MCF 10A (cell line): ENCODE measurements around the gene MAP2K4. TPM values are rescaled to one million over a fixed set of nuclear protein-coding genes. Genes with fewer than 3 reads are reported as not detected.
A peak's percentile ranks its signal among the peaks of the same experiment; 100 is the strongest.

Experiments used
- BruUV-seq: library from RNA; stranded (reverse); fragments of 400-500 nt; replicated peaks from 2 replicates; lab custom pipeline; 2021; lab: Mats Ljungman, UMichigan
- CTCF ChIA-PET: fragments of 300-600 bp; sonication (Branson Sonifier 250); formaldehyde crosslinking; extraction: SDS; loops from one replicate; lab custom pipeline; 2021; ENCODE audit warnings: antibody characterized with exemption, inconsistent platforms; lab: Yijun Ruan, JAX
- POLR2A ChIA-PET: fragments of 300-600, 350-650 bp; sonication (Branson Sonifier 250); formaldehyde crosslinking; extraction: SDS; loops from one replicate; lab custom pipeline; 2020; ENCODE audit warnings: antibody characterized with exemption, inconsistent platforms; lab: Yijun Ruan, JAX
- DNase-seq: peaks from one replicate; pipeline ENCODE4 v3.0.0-alpha.2; 2018; ENCODE audit not compliant: unreplicated experiment
- H3K27ac Mint-ChIP-seq: one replicate; pipeline ENCODE4 v1.8.0; 2022; ENCODE audit warnings: mild to moderate bottlenecking, low read depth, mixed read lengths; ENCODE audit not compliant: unreplicated experiment
- H3K27me3 Mint-ChIP-seq: one replicate; pipeline ENCODE4 v1.8.0; 2022; ENCODE audit warnings: mixed read lengths; ENCODE audit not compliant: insufficient read depth, unreplicated experiment
- H3K36me3 Mint-ChIP-seq: one replicate; pipeline ENCODE4 v1.8.0; 2022; ENCODE audit warnings: mild to moderate bottlenecking, moderate library complexity, mixed read lengths; ENCODE audit not compliant: insufficient read depth, unreplicated experiment
- H3K4me1 Mint-ChIP-seq: one replicate; pipeline ENCODE4 v1.8.0; 2022; ENCODE audit warnings: mixed read lengths; ENCODE audit not compliant: insufficient read depth, unreplicated experiment
- H3K4me3 Mint-ChIP-seq: one replicate; pipeline ENCODE4 v1.8.0; 2022; ENCODE audit warnings: mild to moderate bottlenecking, moderate library complexity, mixed read lengths; ENCODE audit not compliant: unreplicated experiment
- H3K9me3 Mint-ChIP-seq: one replicate; pipeline ENCODE4 v1.8.0; 2022; ENCODE audit warnings: mixed read lengths; ENCODE audit not compliant: unreplicated experiment
- intact Hi-C: fragments of 100-400 bp; cut with micrococcal nuclease; formaldehyde crosslinking; loops from 2 replicates; pipeline ENCODE4 v1.14.1; 2022
- total RNA-seq: library from RNA; stranded (reverse); gene quantifications from 2 replicates; pipeline ENCODE4 v1.2.3, GENCODE V29; 2022
- TF ChIP-seq, protein P1 (sequence below): fragments of 200-600 bp; IDR thresholded peaks from one replicate; pipeline ENCODE4 v1.8.0; 2022; ENCODE audit warnings: antibody characterized with exemption, mild to moderate bottlenecking; ENCODE audit not compliant: unreplicated experiment

The MAP2K4 gene
- total RNA-seq, 1 experiment from 2014 or later, result 29.2 TPM

DNA sequence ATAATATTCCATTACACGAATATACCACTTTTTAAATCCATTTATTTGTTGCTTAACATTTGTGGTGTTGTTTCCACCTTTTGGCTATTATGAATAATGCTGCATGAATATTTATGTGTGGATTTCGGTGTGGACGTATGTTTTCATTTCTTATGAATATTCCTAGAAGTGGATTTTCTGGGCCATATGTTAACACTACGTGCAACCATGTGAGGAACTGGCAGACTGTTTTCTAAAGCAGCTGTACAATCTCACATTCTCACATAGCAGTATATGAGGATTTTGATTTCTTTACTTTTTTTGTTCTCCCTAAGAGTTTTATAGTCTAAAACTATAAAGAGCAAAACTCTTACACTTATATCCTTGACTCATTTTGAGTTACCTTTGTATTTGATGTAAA, 143.4 kb downstream of the MAP2K4 start:
- peaks cover 12% of the 10 kb centered on the region for H3K9me3 Mint-ChIP-seq
- H3K36me3 Mint-ChIP-seq, result peaks cover 4% of the 10 kb centered on the region
- no peaks in the 10 kb centered on the region for H3K4me1 Mint-ChIP-seq
- POLR2A ChIA-PET, result no interaction called here
- BruUV-seq, result no TSS peak
- H3K27ac Mint-ChIP-seq, result no peak overlapping the region
- intact Hi-C loops, result no loop called here
- no peak overlapping the region for H3K4me3 Mint-ChIP-seq
- TF ChIP-seq, protein P1, sequence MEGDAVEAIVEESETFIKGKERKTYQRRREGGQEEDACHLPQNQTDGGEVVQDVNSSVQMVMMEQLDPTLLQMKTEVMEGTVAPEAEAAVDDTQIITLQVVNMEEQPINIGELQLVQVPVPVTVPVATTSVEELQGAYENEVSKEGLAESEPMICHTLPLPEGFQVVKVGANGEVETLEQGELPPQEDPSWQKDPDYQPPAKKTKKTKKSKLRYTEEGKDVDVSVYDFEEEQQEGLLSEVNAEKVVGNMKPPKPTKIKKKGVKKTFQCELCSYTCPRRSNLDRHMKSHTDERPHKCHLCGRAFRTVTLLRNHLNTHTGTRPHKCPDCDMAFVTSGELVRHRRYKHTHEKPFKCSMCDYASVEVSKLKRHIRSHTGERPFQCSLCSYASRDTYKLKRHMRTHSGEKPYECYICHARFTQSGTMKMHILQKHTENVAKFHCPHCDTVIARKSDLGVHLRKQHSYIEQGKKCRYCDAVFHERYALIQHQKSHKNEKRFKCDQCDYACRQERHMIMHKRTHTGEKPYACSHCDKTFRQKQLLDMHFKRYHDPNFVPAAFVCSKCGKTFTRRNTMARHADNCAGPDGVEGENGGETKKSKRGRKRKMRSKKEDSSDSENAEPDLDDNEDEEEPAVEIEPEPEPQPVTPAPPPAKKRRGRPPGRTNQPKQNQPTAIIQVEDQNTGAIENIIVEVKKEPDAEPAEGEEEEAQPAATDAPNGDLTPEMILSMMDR, result no peak
- no peaks in the 10 kb centered on the region for H3K27me3 Mint-ChIP-seq
- no peak for DNase-seq
- CTCF ChIA-PET, result interaction anchor here (1.0 kb wide), 1 partner anchor 17 kb away, joined by 4 read pairs; no protein-coding TSS in a partner anchor

DNA sequence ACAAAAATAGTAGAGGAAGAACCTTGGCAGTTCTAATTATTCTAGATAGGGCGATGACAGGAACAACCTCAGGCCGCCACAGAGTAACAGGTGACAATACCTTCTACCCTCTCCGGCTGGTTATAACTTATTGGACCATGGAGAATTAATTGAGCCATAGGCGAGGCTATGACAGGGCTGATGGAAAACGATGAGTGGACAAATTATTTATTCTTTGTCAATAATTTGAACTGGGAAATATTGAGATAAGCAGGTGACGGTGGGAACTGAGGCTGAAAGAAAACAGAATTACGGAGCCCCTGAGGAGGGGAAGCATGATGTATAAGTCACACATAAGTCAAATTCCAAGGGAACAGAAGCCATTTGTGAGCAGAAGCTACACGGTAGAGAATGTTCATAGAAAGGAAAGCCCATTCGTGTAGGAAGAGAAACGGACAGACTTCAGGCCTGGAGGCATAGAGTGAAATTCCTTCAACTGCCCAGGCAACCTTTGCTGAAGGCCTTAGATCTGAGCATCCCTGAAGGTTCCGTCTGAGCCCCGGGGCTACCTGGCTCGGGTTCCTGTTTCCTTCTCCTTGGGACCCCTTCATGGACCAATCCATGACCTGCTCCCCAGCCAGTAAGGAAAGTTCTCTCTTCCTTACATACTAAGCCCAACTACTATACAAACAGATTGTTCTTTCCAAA, 158.1 kb downstream of the MAP2K4 start:
- no peak for DNase-seq
- Mint-ChIP-seq H3K4me1 (no peaks in the 10 kb centered on the region), H3K4me3 (no peak overlapping the region), H3K27ac (no peak overlapping the region), H3K27me3 (no peaks in the 10 kb centered on the region), H3K9me3 (no peaks in the 10 kb centered on the region), H3K36me3 (no peaks in the 10 kb centered on the region)
- intact Hi-C loops, result no loop called here
- ChIA-PET CTCF (no interaction called here), POLR2A (interaction anchor here (1.4 kb wide), 1 partner anchor 53 kb away, joined by 4 read pairs; no protein-coding TSS in a partner anchor)
- no TSS peak for BruUV-seq
- TF ChIP-seq, protein P1, result no peak

DNA sequence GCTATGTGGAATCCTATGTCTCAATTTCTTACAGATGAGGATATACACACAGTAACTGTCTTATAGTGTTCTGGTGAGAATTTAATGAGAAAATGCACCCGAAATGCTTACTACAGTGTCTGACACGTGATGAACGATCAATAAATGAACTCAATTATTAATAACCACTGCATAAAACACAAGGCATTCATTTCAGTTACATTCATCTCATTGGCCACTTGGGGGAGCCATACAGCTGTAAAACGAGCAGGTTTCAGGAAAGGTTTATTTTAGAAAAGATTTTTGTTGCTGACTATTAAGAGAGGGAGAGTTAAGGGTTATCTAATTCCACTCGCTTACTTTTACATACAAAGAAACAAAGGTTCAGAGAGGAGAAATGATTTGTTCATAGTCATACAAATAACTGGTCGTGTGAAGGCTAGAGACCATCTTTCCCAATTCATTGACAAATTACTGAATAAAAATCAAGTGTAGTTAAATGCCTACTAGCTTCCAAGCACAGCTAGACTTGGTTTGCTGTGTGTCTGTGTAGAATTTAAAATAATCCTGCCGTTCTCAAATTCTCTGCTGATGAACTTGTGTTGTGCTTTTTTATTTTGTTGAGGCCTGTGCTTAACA, 160.1 kb downstream of the MAP2K4 start:
- BruUV-seq, result no TSS peak
- intact Hi-C loops, result loop anchor here (1.0 to 2.0 kb wide), 3 partner anchors 487 to 822 kb away; no protein-coding TSS in a partner anchor
- peak; percentile 73 for DNase-seq
- no peak overlapping the region for H3K4me3 Mint-ChIP-seq
- H3K4me1 Mint-ChIP-seq, result no peaks in the 10 kb centered on the region
- H3K27me3 Mint-ChIP-seq, result no peaks in the 10 kb centered on the region
- ChIA-PET POLR2A (interaction anchor here (0.5 to 1.0 kb wide), 2 partner anchors 10 to 487 kb away, joined by 3 read pairs; no protein-coding TSS in a partner anchor), CTCF (interaction anchor here (0.6 to 2.5 kb wide), 24 partner anchors 9 to 1630 kb away, joined by 3 to 15 read pairs (median 4); no protein-coding TSS in a partner anchor)
- H3K27ac Mint-ChIP-seq, result no peak overlapping the region
- TF ChIP-seq, protein P1, result peak; percentile 72
- H3K9me3 Mint-ChIP-seq, result no peaks in the 10 kb centered on the region
- H3K36me3 Mint-ChIP-seq, result no peaks in the 10 kb centered on the region

DNA sequence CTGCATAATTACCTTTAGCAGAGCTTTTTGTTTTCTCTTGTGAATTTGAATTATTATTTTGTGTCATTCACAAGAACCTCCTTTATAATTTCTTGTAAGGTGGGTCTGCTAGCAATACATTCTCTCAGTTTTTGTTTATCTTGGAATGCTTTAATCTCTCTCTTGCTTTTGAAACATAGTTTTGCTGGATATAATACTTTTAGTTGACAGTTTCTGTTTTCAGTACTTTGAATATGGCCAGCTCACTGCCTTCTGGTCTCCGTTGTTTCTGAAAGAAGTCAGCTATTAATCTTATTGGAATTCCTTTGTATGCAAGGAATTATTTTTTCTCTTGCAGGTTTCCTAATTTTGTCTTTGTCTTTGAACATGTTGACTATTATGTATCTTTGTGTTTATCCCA, 167.0 kb downstream of the MAP2K4 start:
- no peaks in the 10 kb centered on the region for H3K27me3 Mint-ChIP-seq
- BruUV-seq, result no TSS peak

More for the DNA sequence above, 167.0 kb downstream of the MAP2K4 start:
- Mint-ChIP-seq H3K4me1 (no peaks in the 10 kb centered on the region), H3K36me3 (no peaks in the 10 kb centered on the region), H3K27ac (no peak overlapping the region), H3K9me3 (peaks cover 9% of the 10 kb centered on the region), H3K4me3 (no peak overlapping the region)
- TF ChIP-seq, protein P1, result no peak
- POLR2A ChIA-PET, result interaction anchor here (1.0 kb wide), 1 partner anchor 777 kb away, joined by 3 read pairs; no protein-coding TSS in a partner anchor
- intact Hi-C loops, result no loop called here
- DNase-seq, result no peak
- CTCF ChIA-PET, result interaction anchor here (0.6 to 0.9 kb wide), 2 partner anchors 121 to 485 kb away, joined by 3 read pairs; no protein-coding TSS in a partner anchor
